Measurements from ENCODE around the gene KATNAL2. TPM values are rescaled to one million over a fixed set of nuclear protein-coding genes. Genes with fewer than 3 reads are reported as not detected.

The KATNAL2 gene
- total RNA-seq, 1 donor from 2014 or later = 13.9 TPM

- no peak for DNase-seq (ENCODE audit: low read depth)
Measured at GRCh38 chr18:47110492-47111274, 193.3 kb downstream of the KATNAL2 start.

GRCh38 chr18:47113796-47114540 is 196.6 kb downstream of the KATNAL2 start:
- DNase-seq (ENCODE audit: low read depth) = peak; percentile 40

GRCh38 chr18:47115205-47115604 is 197.8 kb downstream of the KATNAL2 start:
- DNase-seq (ENCODE audit: low read depth) = no peak

- peak; percentile 45 for DNase-seq (ENCODE audit: low read depth)
Measured at GRCh38 chr18:47118981-47119380, 201.6 kb downstream of the KATNAL2 start.

GRCh38 chr18:47120428-47120827 is 203.0 kb downstream of the KATNAL2 start:
- DNase-seq (ENCODE audit: low read depth) = no peak

- DNase-seq (ENCODE audit: low read depth) = no peak
Measured at GRCh38 chr18:47121146-47121545, 203.7 kb downstream of the KATNAL2 start.

- no peak for DNase-seq (ENCODE audit: low read depth)
Measured at GRCh38 chr18:47141289-47141688, 223.9 kb downstream of the KATNAL2 start.

GRCh38 chr18:47143153-47143552 is 225.8 kb downstream of the KATNAL2 start:
- no peak for DNase-seq (ENCODE audit: low read depth)

GRCh38 chr18:47143899-47144485 is 226.6 kb downstream of the KATNAL2 start:
- no peak for DNase-seq (ENCODE audit: low read depth)

- no peak for DNase-seq (ENCODE audit: low read depth)
Measured at GRCh38 chr18:47146206-47146605, 228.8 kb downstream of the KATNAL2 start.

- DNase-seq (ENCODE audit: low read depth) = peak; percentile 13
Measured at GRCh38 chr18:47149457-47150028, 232.1 kb downstream of the KATNAL2 start.

GRCh38 chr18:47150029-47150823 is 232.8 kb downstream of the KATNAL2 start, which contains the start of gene HDHD2:
Gene HDHD2, minus strand, starts transcription at chr18:47150500. Its CDS starts 14,061 bp downstream, at chr18:47136439.
- DNase-seq (ENCODE audit: low read depth) = peak; percentile 87

GRCh38 chr18:47150824-47151366 is 233.5 kb downstream of the KATNAL2 start:
- no peak for DNase-seq (ENCODE audit: low read depth)

GRCh38 chr18:47151439-47151838 is 234.0 kb downstream of the KATNAL2 start:
- DNase-seq (ENCODE audit: low read depth) = no peak

Other genes starting within 250 kb of the KATNAL2 start
- gene ST8SIA5, start 160.5 kb upstream of the KATNAL2 start, total RNA-seq = 3.0 and 3.6 TPM in 2 replicates
- gene PIAS2, start 95 bp upstream of the KATNAL2 start, total RNA-seq = 38.5 and 38.9 TPM in 2 replicates
- not detected in 2 replicates for gene ELOA2, start 118.0 kb downstream of the KATNAL2 start, total RNA-seq
- gene HDHD2, start 232.9 kb downstream of the KATNAL2 start, total RNA-seq = 17.8 and 19.1 TPM in 2 replicates